ENCODE results near the gene NOP58. TPM values are rescaled to one million over a fixed set of nuclear protein-coding genes. Genes with fewer than 3 reads are reported as not detected.

NOP58 gene
- total and polyA plus RNA-seq, 2 of the 8 experiments (the other 6 are each of a cell fraction or from before 2014, with no cell fraction given): 41.5 to 133 TPM

DNA sequence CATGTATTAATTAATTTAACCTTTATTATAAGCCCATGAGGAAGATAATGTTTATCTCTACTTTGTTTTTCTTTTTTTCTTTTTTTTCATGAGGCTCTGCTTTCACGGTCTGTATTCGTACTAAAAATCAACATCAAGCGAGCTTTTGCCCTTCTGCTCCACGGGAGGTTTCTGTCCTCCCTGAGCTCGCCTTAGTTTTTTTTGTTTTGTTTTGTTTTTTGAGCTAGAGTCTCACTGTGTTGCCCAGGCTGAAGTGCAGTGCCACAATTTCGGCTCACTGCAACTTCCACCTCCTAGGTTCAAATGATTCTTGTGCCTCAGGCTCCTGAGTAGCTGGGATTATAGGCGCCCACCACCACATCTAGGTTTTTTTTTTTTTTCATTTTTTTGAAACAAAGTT lies 80.6 kb downstream of the NOP58 start (continued):
- TF ChIP-seq CTCF (IDR thresholded peaks at IDR 0.05; ENCODE audit: control extremely low read depth in 1 of 3, insufficient read depth in 1 of 3, low read depth in 1 of 3, low read length in 3 of 3): no peak
- TF ChIP-seq, protein P1, sequence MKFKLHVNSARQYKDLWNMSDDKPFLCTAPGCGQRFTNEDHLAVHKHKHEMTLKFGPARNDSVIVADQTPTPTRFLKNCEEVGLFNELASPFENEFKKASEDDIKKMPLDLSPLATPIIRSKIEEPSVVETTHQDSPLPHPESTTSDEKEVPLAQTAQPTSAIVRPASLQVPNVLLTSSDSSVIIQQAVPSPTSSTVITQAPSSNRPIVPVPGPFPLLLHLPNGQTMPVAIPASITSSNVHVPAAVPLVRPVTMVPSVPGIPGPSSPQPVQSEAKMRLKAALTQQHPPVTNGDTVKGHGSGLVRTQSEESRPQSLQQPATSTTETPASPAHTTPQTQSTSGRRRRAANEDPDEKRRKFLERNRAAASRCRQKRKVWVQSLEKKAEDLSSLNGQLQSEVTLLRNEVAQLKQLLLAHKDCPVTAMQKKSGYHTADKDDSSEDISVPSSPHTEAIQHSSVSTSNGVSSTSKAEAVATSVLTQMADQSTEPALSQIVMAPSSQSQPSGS (IDR thresholded peaks at IDR 0.05; ENCODE audit: low read length): no peak

Small RNA genes lying within 50 kb of the gene (small RNA-seq; reads per million reads assigned to genes)
- gene AC079354.2 (ENCODE audit: insufficient read depth) (not detected), gene RF00575 (ENCODE audit: insufficient read depth) (not detected), gene RN7SL753P (ENCODE audit: insufficient read depth) (not detected), gene SNORD11 (ENCODE audit: insufficient read depth) (91.6 reads per million, percentile 97 among the genes with 10 or more reads in this experiment), gene SNORD11B (ENCODE audit: insufficient read depth) (60.0 reads per million, percentile 97 among the genes with 10 or more reads in this experiment), gene SNORD70 (ENCODE audit: insufficient read depth) (230 reads per million, percentile 98 among the genes with 10 or more reads in this experiment)

Other genes with a start within 250 kb of the NOP58 start
- gene FZD7, start 231.9 kb upstream of the NOP58 start, total RNA-seq (2021; fragmentation: NEBNext Ultra II Directional; extraction: Animal tissue kit (Norgen Biotek cat#: 25700)): 246 TPM in 2 replicates
- gene FZD7, start 231.9 kb upstream of the NOP58 start, polyA plus RNA-seq (2011; rRNA removed): 176 and 280 TPM in 2 replicates
- gene KIAA2012, start 192.5 kb upstream of the NOP58 start, total RNA-seq (2021; fragmentation: NEBNext Ultra II Directional; extraction: Animal tissue kit (Norgen Biotek cat#: 25700)): not detected in 2 replicates
- gene KIAA2012, start 192.5 kb upstream of the NOP58 start, polyA plus RNA-seq (2011; rRNA removed): 0.02 TPM in 1 of 2 replicates, not detected in the other
- 232 and 238 TPM in 2 replicates for gene SUMO1, start 27.2 kb upstream of the NOP58 start, total RNA-seq (2021; fragmentation: NEBNext Ultra II Directional; extraction: Animal tissue kit (Norgen Biotek cat#: 25700))
- gene SUMO1, start 27.2 kb upstream of the NOP58 start, polyA plus RNA-seq (2011; rRNA removed): 43.1 and 108 TPM in 2 replicates
- 15.9 and 19.8 TPM in 2 replicates for gene BMPR2, start 110.6 kb downstream of the NOP58 start, total RNA-seq (2021; fragmentation: NEBNext Ultra II Directional; extraction: Animal tissue kit (Norgen Biotek cat#: 25700))
- 3.5 and 5.5 TPM in 2 replicates for gene BMPR2, start 110.6 kb downstream of the NOP58 start, polyA plus RNA-seq (2011; rRNA removed)

Measured in H1 (cell line).